T-helper 22 cell (primary cell): ENCODE results near the gene HGS.
A peak's percentile ranks its signal among the peaks of the same experiment; 100 is the strongest.

Experiments
- DNase-seq: peaks from one replicate; pipeline ENCODE4 v3.0.0-alpha.2; 2020; ENCODE audit warnings: low read depth

The HGS gene

DNA sequence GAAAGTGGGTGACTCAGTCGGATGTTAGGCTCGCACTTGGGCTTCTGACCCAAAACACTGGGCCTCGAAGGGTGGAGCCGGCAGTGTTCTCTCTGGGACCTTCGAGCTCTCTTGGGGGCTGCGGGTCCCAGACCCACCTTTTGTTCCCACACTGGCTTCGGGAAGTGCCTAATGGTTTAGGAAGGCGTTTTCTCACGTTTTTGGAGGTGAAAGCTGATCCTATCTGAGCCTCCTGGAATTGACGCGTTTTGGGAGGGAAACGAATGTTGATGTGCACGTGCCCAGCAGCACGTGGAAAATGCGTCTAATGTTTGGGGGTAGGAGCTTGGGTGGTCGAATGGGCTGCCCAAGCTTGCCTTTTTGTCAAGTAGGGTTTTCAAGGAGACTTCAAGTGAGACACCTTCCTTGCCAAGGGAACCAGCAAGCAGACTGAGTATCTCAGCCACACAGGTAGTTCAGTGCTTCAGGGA lies 666 bp downstream of the HGS start:
- DNase-seq: no peak

DNA sequence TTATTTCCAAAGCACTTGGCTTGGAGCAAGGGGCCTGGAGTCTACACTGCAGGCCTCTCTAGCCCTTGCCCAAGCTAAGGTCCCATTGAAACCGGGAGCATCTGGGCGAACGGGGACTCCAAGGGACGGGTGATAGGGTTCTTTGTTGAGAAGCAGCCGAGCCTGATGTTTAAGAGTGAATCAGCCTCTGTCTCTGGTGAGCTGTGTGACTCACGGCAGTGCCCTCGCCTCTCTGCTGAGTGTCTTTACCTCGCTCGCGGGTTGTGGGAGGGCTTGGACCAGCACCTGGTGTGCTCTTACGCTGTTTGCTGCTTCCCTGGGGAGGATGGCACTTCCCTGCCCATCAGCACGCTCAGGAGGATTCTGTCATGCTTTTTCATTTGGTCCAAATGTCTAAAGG lies 1.3 kb downstream of the HGS start:
- no peak for DNase-seq

DNA sequence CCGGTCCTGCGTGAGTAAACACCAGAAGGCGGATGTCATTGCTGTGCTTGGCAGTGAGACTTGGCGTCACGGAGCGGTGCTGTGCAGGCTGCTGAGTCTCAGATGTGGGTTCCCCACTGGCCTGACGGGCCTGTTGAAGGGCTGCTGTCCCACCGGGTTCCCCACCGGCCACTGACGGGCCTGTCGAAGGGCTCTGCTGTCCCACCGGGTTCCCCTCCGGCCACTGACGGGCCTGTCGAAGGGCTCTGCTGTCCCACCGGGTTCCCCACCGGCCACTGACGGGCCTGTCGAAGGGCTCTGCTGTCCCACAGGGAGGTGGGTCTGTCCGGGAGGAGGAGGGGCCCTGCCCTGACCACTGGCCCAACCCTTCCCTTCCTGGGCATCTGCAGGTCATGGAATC lies 2.8 kb downstream of the HGS start:
- no peak for DNase-seq

DNA sequence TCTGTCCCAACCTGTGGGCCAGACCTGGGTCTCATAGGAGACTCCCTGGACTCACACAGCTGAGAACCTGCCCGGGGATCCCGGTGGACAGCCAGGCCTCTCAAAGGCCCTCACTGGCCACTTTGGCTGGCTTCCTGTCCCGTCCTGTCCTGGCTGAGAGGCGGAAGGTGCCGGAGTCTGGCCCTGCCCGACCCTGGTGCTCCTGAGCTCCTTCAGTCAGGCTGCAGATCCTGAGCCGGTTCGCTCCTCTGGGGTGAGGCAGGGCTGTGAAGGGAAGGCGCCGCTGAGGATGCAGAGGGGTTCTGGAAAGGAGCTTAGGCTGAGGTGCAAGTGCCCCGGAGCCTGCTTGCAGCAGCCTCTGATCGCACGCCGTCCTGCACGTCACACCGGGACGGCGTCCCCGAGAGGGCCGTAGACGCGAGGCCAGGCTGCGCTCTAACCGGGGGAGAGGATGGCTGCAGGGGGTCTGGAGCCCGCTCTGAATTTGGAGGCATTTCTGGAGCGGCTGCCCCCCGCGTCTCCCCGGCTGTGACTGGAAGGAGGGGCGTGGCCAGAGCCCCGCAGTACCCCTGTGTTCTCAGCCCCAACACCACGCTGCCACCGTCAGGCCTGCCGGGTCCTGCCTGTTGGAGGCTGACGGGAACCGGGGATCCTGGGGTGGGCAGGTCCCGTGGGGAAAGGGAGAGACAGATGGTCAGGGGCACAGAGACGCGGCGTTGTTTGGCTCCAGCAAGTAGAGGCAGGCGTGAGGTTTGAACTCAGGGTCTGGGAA lies 4.1 kb downstream of the HGS start:
- DNase-seq: no peak

DNA sequence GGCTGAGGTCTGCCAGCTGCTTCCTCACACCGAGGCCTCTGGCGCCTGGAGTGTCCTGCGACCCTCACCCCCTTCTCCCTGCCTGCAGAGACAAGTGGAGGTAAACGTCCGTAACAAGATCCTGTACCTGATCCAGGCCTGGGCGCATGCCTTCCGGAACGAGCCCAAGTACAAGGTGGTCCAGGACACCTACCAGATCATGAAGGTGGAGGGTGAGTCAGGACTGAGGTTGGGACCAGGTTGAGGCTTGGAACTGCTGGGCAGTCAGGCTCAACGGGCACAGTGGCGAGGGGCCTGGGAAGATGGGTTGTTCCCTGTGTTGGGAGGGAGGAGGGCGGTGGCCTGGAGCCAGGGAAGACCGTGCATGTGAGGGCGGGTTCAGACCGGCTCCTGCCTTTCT lies 4.8 kb downstream of the HGS start:
- no peak for DNase-seq

DNA sequence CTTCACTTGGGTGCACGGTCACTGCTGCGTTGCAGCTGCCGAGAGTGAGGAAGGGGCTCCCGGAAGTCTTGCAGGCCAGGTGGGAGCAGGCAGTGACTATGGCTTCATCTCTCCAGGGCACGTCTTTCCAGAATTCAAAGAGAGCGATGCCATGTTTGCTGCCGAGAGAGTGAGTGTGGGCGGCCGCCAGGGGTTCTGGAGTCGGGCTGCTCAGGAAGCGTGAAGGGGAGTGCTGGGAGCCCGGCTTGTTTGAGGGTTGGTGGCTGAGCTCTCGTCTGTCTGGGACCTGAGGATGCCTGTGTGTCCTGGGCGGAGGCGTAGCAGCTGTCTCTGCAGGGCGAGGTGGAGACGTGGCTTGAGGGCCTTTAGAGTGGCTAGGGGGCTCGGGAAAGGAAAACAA lies 6.3 kb downstream of the HGS start:
- DNase-seq: no peak

DNA sequence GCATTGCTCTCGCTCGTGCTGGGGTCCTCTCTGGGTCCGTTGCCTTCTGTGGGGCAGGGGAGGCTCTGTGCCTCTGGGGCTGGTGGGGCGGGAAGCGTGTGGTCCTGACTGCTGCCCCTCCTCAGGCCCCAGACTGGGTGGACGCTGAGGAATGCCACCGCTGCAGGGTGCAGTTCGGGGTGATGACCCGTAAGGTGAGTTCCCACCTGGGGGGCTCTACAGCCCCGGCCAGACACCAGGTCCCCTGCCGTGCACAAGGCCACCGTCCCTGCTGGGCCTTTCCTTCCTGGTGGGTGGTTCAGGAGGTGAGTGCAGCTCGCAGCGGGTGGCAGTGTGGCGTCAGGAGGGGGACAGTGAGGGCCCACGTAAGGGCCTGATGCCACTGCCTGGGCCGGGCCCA lies 6.7 kb downstream of the HGS start:
- DNase-seq: no peak

DNA sequence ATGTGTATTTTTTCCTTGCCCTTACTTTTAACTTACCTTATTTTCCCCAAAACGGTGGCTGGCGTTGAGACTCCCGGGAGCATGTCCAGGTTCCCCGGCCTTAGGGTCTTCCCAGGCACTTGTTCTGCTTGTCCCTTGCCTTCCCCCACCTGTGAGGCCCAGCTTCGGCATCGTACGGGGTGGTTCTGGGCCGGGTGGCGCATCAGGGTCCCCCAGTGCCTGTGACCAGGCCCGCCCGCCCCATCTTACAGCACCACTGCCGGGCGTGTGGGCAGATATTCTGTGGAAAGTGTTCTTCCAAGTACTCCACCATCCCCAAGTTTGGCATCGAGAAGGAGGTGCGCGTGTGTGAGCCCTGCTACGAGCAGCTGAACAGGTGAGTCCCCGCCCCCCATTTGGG lies 7.4 kb downstream of the HGS start:
- no peak for DNase-seq

DNA sequence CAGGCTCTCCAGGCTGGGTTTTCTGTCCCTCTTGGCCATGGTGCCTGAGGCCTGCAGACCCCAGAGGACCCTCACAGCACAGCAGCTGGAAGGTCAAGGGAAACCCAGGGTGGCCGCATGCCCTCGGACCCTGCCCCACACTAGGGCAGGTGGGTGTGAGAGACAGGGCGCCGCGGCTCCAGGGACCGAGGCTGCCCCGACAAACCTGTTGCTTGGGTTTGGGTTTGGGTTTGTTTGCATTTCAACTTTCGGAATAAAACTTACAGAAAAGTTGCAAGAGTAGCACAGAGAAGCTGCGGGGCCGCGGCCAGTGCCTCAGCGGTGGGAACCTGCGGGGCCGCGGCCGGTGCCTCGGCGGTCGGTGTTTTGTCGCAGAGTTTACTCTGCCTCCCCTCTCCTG lies 7.8 kb downstream of the HGS start:
- no peak for DNase-seq

DNA sequence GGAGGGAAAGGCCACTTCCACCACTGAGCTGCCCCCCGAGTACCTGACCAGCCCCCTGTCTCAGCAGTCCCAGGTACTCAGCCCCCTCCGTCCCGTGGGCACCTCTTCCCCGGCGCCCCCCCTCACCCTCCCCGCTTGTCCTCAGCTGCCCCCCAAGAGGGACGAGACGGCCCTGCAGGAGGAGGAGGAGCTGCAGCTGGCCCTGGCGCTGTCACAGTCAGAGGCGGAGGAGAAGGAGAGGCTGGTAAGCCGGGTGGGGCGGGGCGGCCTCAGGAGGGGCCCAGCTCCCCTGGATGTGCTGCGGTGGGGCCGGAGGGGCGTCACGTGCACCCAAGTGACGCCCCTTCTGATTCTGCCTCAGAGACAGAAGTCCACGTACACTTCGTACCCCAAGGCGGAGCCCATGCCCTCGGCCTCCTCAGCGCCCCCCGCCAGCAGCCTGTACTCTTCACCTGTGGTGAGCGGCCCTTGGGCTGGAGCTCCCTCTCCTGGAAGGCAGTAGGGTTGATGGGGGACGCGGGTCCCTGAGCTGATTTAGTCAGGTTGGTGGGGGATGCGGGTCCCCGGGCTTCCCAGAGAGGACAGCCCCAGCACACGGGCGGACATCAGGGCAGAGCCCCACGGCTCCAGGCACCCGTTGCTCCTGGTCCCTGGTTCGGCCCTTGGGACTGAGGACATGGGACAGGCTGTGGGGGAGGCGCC lies 9.8 kb downstream of the HGS start:
- DNase-seq: no peak

DNA sequence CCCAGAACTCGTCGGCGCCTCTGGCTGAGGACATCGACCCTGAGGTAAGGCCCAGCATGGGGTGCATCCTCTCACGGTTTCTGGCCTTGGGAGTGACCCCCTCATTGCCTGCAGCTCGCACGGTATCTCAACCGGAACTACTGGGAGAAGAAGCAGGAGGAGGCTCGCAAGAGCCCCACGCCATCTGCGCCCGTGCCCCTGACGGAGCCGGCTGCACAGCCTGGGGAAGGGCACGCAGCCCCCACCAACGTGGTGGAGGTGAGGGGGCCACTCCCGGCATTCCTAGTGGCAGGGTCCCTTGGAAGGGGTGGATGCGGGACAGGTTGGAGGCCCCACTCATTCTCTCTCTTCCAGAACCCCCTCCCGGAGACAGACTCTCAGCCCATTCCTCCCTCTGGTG lies 11.0 kb downstream of the HGS start:
- DNase-seq: no peak

DNA sequence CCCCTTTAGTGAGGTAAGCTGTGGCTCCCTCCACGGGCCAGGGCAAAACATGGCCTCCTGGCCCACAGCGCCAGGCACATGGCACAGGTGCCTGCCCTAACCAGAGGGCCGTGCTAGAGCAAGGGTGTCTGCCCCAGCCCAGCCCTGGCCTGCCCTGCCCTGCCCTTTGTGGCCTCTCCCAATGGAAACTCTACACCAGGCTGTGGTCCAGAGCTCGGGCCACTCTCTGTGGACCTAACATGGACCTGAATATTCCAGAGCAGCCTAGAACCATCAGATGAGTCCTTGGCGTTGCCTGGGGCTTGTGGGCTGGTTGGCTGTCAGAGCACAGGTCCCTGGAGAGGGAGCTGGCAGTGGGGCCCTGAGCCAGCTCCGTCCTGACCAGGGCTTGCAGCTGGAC lies 11.4 kb downstream of the HGS start:
- no peak for DNase-seq

DNA sequence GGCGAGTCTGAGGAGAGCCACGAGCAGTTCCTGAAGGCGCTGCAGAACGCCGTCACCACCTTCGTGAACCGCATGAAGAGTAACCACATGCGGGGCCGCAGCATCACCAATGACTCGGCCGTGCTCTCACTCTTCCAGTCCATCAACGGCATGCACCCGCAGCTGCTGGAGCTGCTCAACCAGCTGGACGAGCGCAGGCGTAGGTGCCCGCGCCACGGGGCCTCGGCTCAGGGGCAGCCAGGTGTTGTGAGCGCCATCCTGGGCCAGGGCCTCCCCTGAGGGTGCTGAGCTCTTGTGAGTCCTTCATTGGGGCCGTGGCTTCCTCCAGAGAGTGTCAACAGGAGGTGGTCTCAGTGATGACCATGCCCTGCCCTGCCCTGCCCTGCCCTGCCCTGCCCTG lies 12.0 kb downstream of the HGS start:
- DNase-seq: no peak

DNA sequence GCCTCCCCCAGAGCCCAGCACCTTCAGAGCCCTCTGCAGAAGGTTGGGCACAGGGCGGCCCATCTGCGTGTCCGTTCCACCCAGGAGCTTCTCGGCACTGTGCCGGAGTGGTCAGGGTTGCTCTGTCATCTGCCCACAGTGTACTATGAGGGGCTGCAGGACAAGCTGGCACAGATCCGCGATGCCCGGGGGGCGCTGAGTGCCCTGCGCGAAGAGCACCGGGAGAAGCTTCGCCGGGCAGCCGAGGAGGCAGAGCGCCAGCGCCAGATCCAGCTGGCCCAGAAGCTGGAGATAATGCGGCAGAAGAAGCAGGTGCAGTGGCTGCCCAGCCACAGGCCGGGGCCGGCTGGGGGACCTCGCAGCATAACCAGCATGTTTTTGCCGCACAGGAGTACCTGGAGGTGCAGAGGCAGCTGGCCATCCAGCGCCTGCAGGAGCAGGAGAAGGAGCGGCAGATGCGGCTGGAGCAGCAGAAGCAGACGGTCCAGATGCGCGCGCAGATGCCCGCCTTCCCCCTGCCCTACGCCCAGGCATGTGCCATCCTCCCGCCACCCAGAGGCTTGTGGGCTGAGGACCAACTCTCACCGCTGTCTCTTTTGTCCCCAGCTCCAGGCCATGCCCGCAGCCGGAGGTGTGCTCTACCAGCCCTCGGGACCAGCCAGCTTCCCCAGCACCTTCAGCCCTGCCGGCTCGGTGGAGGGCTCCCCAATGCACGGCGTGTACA lies 12.6 kb downstream of the HGS start:
- no peak for DNase-seq

DNA sequence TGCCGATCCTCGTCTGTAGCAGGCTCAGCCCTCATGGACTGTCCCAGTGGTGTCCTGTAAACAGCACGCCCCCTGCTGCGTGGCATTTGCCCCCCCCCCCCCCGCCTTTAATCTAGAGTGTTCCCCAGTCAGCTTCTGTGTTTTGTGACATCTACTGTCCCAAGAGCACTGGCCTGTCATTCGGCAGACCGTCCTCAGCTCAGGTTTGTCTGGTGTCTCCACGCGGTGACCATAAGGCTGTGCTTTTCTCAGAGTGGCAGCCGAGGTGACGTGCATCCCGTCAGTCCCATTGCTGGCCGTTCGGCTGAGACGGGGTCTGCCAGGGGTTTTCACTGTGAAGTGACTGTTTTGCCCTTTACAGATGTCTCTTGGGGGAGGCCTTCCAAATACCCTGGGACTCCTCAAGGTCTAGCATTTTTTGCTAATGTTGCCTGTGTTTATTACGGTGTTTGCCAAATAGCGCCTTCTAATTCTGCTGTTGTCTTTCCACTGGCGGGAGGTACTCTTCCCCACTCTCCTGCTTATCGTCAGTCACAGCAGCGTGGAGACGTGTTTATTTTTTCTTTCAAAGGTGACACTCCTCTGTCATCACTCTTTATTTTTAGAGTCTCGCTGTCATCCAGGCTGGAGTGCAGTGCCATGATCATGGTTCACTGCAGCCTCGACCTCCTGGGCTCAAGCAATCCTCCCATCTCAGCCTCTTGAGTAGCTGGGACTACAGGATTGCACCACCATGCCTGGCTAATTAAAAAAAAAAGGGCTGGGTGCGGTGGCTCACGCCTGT lies 13.6 kb downstream of the HGS start:
- no peak for DNase-seq

DNA sequence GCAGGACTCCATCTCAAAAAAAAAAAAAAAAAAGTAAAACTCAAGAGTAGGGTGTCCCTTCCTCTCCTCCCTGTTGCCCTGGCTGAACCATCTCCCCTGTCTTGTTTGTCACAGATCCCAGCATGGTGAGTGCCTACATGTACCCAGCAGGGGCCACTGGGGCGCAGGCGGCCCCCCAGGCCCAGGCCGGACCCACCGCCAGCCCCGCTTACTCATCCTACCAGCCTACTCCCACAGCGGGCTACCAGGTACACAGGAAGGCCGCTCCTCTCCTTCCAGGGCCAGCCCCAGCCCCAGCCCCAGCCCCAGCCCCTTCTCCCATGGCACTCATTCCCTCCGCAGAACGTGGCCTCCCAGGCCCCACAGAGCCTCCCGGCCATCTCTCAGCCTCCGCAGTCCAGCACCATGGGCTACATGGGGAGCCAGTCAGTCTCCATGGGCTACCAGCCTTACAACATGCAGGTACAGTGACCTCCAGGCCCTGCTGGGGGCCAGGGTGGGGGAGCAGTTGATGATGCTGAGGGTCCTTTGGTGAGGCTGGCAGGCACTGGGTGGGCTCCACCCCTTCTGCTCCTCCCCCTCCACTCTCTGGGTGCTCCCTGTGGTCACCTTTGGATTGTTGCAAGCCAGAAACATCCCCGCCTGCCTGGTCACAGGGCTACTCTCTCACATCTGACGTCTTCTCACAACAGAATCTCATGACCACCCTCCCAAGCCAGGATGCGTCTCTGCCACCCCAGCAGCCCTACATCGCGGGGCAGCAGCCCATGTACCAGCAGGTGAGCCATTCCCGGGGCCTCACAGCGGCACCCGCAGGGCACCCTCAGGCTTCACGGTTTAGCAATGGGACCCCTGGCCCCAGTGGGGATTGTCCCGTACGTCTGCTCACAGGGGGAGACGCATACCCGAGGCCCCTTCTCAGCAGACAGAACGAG lies 16.8 kb downstream of the HGS start:
- DNase-seq: no peak

DNA sequence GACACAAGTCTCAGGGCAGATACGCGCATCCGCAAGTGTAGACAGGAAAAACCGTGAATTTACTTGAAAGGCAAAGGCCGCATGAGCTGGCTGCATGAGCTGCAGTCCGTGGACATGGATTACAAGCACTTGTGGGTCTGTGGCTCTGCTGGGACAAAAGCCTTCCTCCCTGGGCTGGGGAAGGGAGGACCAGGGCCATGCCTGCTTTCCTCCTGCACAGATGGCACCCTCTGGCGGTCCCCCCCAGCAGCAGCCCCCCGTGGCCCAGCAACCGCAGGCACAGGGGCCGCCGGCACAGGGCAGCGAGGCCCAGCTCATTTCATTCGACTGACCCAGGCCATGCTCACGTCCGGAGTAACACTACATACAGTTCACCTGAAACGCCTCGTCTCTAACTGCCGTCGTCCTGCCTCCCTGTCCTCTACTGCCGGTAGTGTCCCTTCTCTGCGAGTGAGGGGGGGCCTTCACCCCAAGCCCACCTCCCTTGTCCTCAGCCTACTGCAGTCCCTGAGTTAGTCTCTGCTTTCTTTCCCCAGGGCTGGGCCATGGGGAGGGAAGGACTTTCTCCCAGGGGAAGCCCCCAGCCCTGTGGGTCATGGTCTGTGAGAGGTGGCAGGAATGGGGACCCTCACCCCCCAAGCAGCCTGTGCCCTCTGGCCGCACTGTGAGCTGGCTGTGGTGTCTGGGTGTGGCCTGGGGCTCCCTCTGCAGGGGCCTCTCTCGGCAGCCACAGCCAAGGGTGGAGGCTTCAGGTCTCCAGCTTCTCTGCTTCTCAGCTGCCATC lies 17.7 kb downstream of the HGS start:
- no peak for DNase-seq

DNA sequence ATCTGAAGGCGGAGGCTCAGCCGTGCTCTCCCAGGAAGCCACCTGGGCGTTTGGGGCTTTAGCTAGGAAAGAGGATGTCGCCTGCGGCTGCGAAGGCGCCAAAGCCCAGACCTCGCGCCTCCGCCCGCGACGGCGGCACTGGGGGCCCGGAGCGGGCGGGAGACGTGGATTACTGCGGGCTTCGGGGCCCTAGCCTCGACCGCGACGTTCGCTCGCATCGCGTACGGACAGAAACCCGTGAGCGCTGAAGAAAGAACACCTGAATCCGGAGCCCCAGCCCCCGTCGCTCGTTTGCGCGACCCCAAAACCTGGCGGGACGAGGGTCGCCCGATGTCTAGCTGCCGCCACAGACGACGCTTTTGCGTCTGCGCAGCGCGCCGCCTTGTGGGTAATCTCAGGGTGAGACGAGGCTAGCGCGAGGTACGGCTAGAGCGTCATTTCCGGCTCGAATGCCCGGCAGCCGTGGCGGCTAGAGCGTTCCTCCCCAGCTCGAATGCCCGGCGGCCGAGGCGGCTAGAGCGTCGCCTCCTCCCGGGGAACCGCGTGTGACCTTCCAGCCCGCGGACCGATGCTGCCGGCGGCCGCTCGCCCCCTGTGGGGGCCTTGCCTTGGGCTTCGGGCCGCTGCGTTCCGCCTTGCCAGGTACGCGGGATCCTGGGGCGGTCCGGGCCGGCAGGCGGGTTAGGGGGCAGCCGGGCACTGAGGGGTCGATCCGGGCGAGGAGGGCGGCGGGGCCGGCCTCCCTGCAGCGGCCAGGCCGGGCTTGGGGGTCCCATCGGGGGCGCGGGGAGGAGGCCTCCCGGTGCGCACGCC lies 19.3 kb downstream of the HGS start, which contains the start of gene MRPL12:
Gene MRPL12, plus strand, starts transcription at position 434 of the 813 bp plus-strand sequence. Its CDS starts 135 bp downstream, at position 569.
- DNase-seq: peak; percentile 80
